ENCODE results near the gene ZRANB3.

GRCh38 chr2:135174049-135174809 lies 356.8 kb downstream of the ZRANB3 start:
- TF ChIP-seq CTCF (conservative IDR thresholded peaks at IDR 0.05; ENCODE audit: low read depth in 2 of 2) (no peak), POLR2AphosphoS5 (IDR thresholded peaks at IDR 0.05; ENCODE audit: low read depth) (no peak), EZH2 (IDR thresholded peaks at IDR 0.05; ENCODE audit: low read depth, unreplicated experiment) (no peak), REST (IDR thresholded peaks at IDR 0.05; ENCODE audit: unreplicated experiment) (no peak), EZH2phosphoT487 (IDR thresholded peaks at IDR 0.05; ENCODE audit: unreplicated experiment) (no peak), CREB1 (CRISPR knock-in tag; IDR thresholded peaks at IDR 0.05; ENCODE audit: low read depth) (no peak), JUNB (IDR thresholded peaks at IDR 0.05; ENCODE audit: unreplicated experiment) (no peak), ZNF114 (CRISPR knock-in tag; IDR thresholded peaks at IDR 0.05) (no peak)

Data from GM23338 (cell line).